HG03439 (cell line): ENCODE data around the gene PSMC4.
"Not testable (repeated sequence)": the region's sequence is repeated elsewhere in the genome, so short reads cannot be mapped to it uniquely, and the experiment has no call there.

Source experiments
- ATAC-seq: cut with Tn5 transposase; IDR thresholded peaks from one replicate; pipeline ENCODE4 v1.9.1; 2021; ENCODE audit warnings: mild to moderate bottlenecking, moderate library complexity; ENCODE audit not compliant: unreplicated experiment

Gene PSMC4

GRCh38 chr19:39943586-39943985 lies 27.4 kb upstream of the PSMC4 start:
- ATAC-seq: no peak

- ATAC-seq: no peak
Observed at GRCh38 chr19:39946532-39946931, 24.4 kb upstream of the PSMC4 start.

- ATAC-seq: no peak
Observed at GRCh38 chr19:39949026-39949747, 21.8 kb upstream of the PSMC4 start.

GRCh38 chr19:39951065-39951650 lies 19.8 kb upstream of the PSMC4 start:
- no peak for ATAC-seq

- ATAC-seq: no peak
Observed at GRCh38 chr19:39951686-39952085, 19.3 kb upstream of the PSMC4 start.

- ATAC-seq: no peak
Observed at GRCh38 chr19:39953915-39954314, 17.1 kb upstream of the PSMC4 start.

GRCh38 chr19:39957886-39958285 lies 13.1 kb upstream of the PSMC4 start:
- ATAC-seq: not testable (repeated sequence)

GRCh38 chr19:39958942-39959341 lies 12.0 kb upstream of the PSMC4 start:
- ATAC-seq: not testable (repeated sequence)

- not testable (repeated sequence) for ATAC-seq
Observed at GRCh38 chr19:39959407-39959806, 11.6 kb upstream of the PSMC4 start.

GRCh38 chr19:39963898-39964297 lies 7.1 kb upstream of the PSMC4 start:
- no peak for ATAC-seq

- no peak for ATAC-seq
Observed at GRCh38 chr19:39966617-39967016, 4.3 kb upstream of the PSMC4 start.

GRCh38 chr19:39967561-39967960 lies 3.4 kb upstream of the PSMC4 start:
- ATAC-seq: no peak

GRCh38 chr19:39968789-39969188 lies 2.2 kb upstream of the PSMC4 start:
- ATAC-seq: no peak

GRCh38 chr19:39969266-39969665 lies 1.7 kb upstream of the PSMC4 start:
- no peak for ATAC-seq

- ATAC-seq: no peak
Observed at GRCh38 chr19:39969681-39970424, 1.1 kb upstream of the PSMC4 start.

- ATAC-seq: no peak
Observed at GRCh38 chr19:39970425-39970674, 615 bp upstream of the PSMC4 start.

GRCh38 chr19:39971380-39972035 lies 543 bp downstream of the PSMC4 start:
- ATAC-seq: no peak

GRCh38 chr19:39974377-39975155 lies 3.6 kb downstream of the PSMC4 start:
- ATAC-seq: no peak

GRCh38 chr19:39982883-39983282 lies 11.9 kb downstream of the PSMC4 start:
- ATAC-seq: no peak

- no peak for ATAC-seq
Observed at GRCh38 chr19:39983695-39984300, 12.8 kb downstream of the PSMC4 start.

- ATAC-seq: no peak
Observed at GRCh38 chr19:39986643-39987042, 15.7 kb downstream of the PSMC4 start.
